GM12892 (cell line): Measurements from ENCODE around the gene MLKL.
"Not testable (repeated sequence)": the region's sequence is repeated elsewhere in the genome, so short reads cannot be mapped to it uniquely, and the experiment has no call there.

Source experiments
- DNase-seq: peaks from one replicate; pipeline ENCODE4 v3.0.0; 2011; ENCODE audit not compliant: insufficient read length
- FAIRE-seq: peaks from 2 replicates; lab custom pipeline; 2011; peaks lifted over from hg19 to GRCh38; lab: Jason Lieb, UNC
- POLR2A ChIP-seq: IDR thresholded peaks from 2 replicates; pipeline ENCODE4 v1.6.1; 2011; ENCODE audit warnings: low read depth, low read length, control low read depth
- POLR2AphosphoS5 ChIP-seq: IDR thresholded peaks from 2 replicates; pipeline ENCODE4 v1.6.1; 2011; ENCODE audit warnings: low read depth, low read length, control low read depth
- TAF1 ChIP-seq: IDR thresholded peaks from 2 replicates; pipeline ENCODE4 v1.6.1; 2011; ENCODE audit warnings: low read depth, mild to moderate bottlenecking, control low read depth, low read length, borderline replicate concordance

Gene MLKL

DNA sequence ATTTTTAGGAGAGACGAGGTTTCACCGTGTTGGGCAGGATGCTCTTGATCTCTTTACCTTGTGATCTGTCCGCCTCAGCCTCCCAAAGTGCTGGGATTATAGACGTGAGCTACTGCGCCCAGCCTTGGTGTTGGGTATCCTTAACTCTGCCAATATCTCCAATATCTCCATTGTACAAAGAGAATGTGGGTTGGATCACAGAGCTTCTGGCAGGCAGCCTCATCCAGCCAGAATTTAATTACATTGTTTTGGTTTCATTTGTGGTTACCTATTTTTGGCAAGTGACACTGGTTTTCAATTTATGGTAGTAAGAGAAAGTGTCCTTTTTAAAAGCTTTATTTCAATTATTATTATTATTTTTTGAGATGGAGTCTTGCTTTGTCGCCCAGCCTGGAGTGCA, 20.0 kb downstream of the MLKL start:
- TF ChIP-seq POLR2AphosphoS5 (no peak), POLR2A (no peak), TAF1 (no peak)
- FAIRE-seq (no peak), DNase-seq (no peak)

DNA sequence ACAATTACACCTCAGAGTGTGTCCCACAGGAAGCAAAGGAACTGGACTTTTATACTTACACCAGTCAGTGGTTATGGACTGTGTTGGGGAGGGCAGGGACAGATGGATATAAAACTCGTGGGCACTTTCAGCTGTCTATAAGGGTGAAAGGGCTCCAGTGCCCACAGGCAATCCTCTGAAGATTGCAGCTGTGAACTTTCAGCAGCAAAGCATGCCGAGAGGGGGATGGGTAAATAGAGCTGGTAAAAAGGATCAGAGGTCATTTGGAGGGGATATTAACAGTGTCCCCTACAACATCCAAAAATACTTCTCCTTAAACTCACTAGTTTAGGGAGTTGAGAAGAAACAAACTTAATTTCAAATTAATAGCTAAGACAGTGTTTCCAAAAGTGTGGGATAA, 20.7 kb downstream of the MLKL start:
- DNase-seq (no peak), FAIRE-seq (no peak)
- no peak for TF ChIP-seq TAF1
- no peak for TF ChIP-seq POLR2A
- no peak for TF ChIP-seq POLR2AphosphoS5

DNA sequence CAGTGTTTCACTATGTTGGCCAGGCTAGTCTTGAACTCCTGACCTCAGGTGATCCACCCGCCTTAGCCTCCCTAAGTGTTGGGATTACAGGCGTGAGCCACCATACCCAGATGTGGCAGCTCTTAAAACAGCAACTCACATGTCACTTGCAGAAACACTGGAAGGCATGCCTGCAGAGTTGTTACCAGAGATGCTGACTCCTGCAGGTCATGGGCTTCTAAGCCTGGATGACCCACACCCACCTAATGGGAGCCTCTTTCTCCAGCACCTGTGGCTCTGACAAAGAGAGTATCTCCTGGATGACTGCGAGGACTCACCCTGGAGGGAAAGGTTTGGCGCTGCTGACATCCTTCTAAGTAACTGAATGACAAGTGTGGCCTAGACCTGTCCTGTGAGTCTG, 22.8 kb downstream of the MLKL start:
- DNase-seq (no peak), FAIRE-seq (no peak)
- TF ChIP-seq POLR2A (no peak), TAF1 (no peak)

- TF ChIP-seq TAF1 (no peak), POLR2AphosphoS5 (no peak), POLR2A (no peak)
- FAIRE-seq (no peak), DNase-seq (no peak)
Observed at GRCh38 chr16:74673876-74674275, 26.8 kb downstream of the MLKL start.

DNA sequence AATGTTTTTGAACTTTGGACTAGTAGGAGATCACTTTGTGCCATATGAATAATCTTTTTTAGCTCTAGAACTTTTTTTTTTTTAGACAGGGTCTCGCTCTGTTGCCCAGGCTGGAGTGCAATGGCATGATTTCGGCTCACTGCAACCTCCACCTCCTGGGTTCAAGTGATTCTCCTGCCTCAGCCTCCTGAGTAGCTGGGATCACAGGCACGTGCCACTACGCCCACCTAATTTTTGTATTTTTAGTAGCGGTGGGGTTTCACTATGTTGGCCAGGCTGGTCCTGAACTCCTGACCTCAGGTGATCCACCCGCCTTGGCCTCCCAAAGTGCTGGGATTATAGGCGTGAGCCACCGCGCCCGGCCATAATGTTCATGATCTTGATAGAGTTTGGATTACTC, 31.8 kb downstream of the MLKL start:
- not testable (repeated sequence) for FAIRE-seq, DNase-seq

DNA sequence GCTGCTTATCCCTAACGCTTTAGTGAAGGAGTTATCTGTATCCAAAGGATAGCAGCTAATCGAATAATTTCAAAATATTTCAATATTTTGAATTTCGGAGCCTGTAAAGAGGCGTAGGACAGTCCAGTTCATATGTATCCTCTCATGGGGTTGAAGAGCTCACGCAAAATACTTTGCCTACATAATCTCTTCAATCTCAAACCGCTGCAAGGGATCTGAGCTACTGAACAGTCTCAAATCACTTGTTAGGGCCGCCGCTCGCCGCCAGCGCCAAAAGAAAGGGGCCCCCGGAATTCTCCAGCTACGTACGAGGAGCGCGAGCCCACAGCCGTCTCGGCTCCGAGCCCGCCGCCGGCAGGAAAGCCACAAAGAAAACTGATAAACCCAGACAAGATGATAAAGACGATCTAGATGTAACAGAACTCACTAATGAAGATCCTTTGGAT, 33.4 kb downstream of the MLKL start:
- FAIRE-seq, result no peak
- TF ChIP-seq TAF1, result no peak
- TF ChIP-seq POLR2A, result no peak
- no peak for TF ChIP-seq POLR2AphosphoS5
- no peak for DNase-seq

DNA sequence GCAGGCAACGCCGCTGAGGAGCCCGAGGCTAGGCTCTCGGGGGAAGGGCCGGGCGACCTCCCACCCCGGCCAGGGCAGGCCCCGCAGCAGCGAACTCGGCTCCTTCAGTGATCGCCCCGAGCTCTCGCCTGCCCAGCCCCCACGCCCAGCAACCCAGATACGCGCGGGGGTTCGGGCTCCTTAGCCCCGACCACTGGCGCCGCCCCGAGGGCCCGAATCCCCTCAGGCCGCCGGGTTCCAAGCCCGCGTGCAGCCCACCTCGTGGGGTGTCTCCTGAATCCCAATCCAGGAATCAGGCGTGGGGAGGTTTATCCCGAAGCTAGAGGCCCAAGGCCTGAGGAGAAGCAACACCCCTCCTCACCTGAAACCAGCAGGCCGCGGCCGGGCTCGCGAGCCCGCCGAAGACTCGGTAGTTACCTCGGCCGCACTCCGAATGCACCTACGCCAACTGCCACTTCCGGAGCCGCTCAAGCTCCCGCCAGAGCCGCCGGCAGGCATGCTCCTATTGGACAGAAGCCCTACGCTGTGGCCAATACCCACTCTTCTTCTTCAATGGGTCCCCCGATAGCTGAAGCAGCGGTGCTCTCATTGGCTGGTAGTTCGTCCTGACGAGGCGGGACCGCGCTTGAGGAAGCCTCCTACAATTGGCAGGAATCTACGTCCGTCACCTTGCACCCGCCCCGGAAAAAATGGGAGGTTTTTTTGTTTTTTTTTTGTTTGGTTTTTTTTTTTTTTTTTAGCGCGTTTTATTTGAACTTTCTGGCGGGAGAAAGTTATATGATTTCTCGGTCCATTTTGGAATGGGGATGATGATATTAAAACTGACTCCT, 34.0 kb downstream of the MLKL start, which contains the start of gene RFWD3:
TSS of gene RFWD3 (minus strand) at position 453 of the 830 bp plus-strand sequence. CDS start 5,428 bp downstream, outside the sequence.
- FAIRE-seq, result peak; percentile 94
- TF ChIP-seq POLR2A (peak; percentile 95), TAF1 (peak; percentile 95), POLR2AphosphoS5 (peak; percentile 93)

GRCh38 chr16:74666010-74666421, 34.6 kb downstream of the MLKL start:
- DNase-seq (no peak), FAIRE-seq (no peak)
- no peak for TF ChIP-seq TAF1
- no peak for TF ChIP-seq POLR2A
- no peak for TF ChIP-seq POLR2AphosphoS5

More for the DNA sequence above, 34.0 kb downstream of the MLKL start, which contains the start of gene RFWD3:
- DNase-seq, result peak; percentile 97

DNA sequence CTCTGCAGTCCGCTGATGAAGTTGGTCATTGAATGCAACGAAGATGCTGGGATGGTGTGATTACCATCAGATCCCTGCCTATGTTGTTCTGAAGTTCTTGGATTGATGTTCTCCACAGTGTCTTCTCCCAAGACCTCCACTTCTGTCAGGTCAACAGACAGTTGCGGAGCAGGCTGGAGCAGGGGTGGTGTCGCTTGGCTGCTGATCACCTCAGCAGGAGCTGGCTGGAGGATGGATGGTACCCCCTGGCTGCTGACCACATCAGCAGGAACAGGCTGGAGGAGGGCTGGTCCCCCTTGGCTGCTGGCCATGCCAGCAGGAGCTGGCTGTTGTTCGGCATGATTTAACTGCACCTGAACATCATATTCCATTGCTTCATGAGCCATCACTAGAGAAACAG, 39.6 kb downstream of the MLKL start:
- FAIRE-seq (no peak), DNase-seq (no peak)
- TF ChIP-seq POLR2A (0 out of 2 replicates have a peak, but pooled peaks have one; percentile 11), POLR2AphosphoS5 (no peak)

DNA sequence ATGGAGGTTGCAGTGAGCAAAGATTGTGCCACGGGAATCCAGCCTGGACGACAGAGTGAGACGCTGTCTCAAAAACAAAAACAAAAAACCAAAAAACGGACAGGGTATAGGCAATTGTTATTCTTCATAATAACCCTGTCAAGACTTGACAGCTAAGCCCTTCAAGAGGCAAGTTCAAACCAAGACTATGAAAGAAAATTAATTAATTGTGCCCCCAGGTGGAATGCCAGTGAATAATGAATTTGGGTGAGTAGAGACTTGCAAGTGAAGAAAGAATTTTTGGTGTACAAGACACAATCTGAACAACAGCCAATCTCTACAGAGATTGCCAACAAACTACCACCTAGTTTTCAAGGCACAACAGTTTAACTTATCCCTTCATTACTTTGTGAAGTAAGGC, 40.3 kb downstream of the MLKL start:
- no peak for TF ChIP-seq POLR2A
- no peak for TF ChIP-seq TAF1
- TF ChIP-seq POLR2AphosphoS5, result no peak
- DNase-seq (no peak), FAIRE-seq (no peak)

DNA sequence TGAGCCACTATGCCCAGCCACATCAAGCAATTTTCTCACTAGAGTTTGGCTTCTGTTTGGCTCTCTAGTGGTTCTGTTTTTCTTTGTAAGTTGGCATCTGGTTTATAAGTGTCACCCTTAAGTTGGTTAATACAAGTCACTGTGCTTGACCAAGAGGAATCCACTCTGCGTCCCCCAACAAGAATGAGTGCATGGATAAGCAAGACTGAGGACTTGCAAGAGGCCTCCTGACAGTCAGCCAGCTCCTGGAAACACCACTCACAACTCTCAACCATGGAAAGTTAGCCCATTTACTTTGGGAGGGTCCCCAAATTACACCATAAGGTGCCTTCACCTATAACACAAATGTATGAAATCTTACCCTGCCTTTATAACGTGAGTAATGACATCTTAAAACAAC, 41.6 kb downstream of the MLKL start:
- FAIRE-seq, result no peak
- DNase-seq, result no peak
- no peak for TF ChIP-seq POLR2A
- no peak for TF ChIP-seq TAF1
- no peak for TF ChIP-seq POLR2AphosphoS5

GRCh38 chr16:74657870-74658642, 42.6 kb downstream of the MLKL start:
- TF ChIP-seq TAF1 (no peak), POLR2A (no peak), POLR2AphosphoS5 (no peak)
- FAIRE-seq, result no peak
- no peak for DNase-seq
